ENCODE results near the gene OMP.

Gene OMP

DNA sequence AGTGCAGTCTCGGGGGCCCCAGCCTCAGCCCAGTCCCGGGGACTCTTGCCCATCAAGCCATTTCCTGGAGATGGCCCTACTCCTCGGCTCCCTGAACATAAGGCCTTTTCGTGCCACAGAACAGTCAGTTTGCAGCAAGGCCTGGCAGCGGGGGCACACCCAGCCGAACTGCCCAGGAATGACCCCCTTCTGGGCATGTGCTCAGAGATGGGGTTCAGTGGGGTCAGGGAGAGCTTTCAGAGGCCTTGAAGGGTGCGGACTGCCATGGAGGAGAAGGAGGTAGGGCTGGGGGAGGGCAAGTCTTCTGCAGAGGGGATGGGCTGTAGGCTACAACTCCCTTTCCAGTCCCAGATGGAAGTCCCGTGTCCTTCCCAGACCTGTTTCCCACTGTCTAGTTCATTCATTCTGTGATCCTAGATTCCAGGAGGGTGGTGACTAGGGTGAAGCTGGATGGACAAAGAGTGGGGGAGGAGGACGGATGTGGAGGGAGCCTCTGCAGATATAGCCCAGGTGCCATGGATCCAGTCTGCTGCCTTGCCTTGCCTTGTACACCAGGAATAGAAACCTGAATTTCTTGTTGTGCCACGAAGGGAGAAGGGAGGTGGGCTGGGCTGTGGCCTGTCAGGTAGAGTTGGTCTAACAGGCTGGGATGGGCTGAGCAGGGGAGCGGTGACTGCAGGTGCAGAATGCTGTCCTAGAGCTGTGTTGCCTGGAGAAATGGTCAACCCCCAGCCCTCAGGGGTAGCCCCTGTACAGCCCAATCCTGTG, 14.2 kb upstream of the OMP start:
- DNase-seq (ENCODE audit: insufficient read length, low spot score): no peak
- no peak for FAIRE-seq
- TF ChIP-seq, protein P1, sequence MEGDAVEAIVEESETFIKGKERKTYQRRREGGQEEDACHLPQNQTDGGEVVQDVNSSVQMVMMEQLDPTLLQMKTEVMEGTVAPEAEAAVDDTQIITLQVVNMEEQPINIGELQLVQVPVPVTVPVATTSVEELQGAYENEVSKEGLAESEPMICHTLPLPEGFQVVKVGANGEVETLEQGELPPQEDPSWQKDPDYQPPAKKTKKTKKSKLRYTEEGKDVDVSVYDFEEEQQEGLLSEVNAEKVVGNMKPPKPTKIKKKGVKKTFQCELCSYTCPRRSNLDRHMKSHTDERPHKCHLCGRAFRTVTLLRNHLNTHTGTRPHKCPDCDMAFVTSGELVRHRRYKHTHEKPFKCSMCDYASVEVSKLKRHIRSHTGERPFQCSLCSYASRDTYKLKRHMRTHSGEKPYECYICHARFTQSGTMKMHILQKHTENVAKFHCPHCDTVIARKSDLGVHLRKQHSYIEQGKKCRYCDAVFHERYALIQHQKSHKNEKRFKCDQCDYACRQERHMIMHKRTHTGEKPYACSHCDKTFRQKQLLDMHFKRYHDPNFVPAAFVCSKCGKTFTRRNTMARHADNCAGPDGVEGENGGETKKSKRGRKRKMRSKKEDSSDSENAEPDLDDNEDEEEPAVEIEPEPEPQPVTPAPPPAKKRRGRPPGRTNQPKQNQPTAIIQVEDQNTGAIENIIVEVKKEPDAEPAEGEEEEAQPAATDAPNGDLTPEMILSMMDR (IDR thresholded peaks at IDR 0.05; ENCODE audit: insufficient read depth, missing control alignments): no peak

DNA sequence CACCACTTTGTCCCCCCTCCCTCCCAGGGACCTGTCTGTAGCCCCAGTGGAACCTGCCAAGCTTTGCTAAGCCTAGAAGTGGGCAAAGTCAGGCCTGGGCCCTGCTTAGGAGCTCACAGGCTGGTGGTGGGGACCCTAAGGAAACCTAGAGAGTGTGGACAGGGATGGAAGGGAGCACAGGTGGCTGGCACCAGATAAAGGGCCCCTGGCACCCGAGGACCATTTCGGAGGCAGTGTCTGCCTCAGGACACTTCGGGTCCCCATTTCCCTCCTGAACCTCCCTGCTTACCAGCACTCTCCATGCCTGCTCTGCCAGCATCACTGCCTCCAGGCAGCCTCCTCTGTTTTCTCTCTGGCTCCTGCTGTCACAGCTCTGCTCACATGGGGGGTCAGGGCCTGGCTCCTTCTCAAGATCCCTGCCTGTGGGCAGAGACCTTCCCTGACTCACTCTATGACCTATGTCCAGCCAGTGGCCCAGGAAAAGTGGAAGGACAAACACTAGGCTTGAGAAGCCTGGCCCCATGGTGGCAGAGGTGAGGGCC, 13.6 kb upstream of the OMP start:
- TF ChIP-seq, protein P1 (IDR thresholded peaks at IDR 0.05; ENCODE audit: insufficient read depth, missing control alignments): no peak
- FAIRE-seq: no peak
- DNase-seq (ENCODE audit: insufficient read length, low spot score): no peak

- TF ChIP-seq, protein P1 (IDR thresholded peaks at IDR 0.05; ENCODE audit: insufficient read depth, missing control alignments): no peak
- FAIRE-seq (no peak), DNase-seq (ENCODE audit: insufficient read length, low spot score) (no peak)
Measured at GRCh38 chr11:77090046-77090372, 12.6 kb upstream of the OMP start.

- TF ChIP-seq, protein P1 (IDR thresholded peaks at IDR 0.05; ENCODE audit: insufficient read depth, missing control alignments): no peak
- FAIRE-seq: no peak
Measured at GRCh38 chr11:77090373-77091111, 12.1 kb upstream of the OMP start.

DNA sequence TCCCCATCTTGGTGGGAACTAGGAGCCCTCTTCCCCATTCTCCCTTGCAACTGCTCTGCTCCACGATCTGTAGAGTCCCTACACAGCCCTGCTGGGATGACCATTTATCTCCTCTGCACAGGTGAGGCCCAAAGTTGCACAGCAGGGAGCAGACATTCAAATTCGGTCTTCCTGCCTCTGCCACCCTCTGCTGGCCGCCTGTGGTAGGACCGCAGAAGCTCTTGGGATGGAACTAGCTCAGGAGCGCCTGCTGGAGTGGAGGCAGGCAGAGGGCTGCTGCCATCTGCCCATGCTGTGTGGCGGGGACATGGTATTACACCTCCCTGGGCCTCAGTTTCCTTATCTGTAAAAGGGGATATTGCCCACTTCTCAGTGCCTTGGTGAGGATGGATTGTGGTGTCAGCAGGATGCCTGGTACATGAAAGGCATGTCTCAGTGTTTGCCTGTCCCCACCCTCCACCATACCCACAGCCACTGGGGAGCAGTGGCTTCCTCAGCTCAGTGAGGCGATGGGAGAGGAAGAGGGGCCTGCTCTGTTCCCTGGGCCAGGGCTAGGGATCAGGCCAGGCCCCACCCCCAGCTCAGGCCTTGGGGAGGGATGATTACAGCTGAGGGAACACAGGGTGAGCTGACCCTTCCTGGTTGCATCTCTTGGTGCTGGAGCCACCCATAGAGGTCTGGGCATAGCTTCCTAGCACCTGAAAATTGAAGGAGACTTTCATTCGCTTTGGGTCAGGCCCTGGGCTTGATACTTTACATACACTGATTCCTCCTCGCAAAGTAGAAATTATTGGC, 11.3 kb upstream of the OMP start:
- peak; percentile 90 for DNase-seq (ENCODE audit: insufficient read length, low spot score)

More at GRCh38 chr11:77090373-77091111, 12.1 kb upstream of the OMP start:
- no peak for DNase-seq (ENCODE audit: insufficient read length, low spot score)

GRCh38 chr11:77092382-77092781, 10.3 kb upstream of the OMP start:
- DNase-seq (ENCODE audit: insufficient read length, low spot score): no peak
- no peak for FAIRE-seq
- TF ChIP-seq, protein P1 (IDR thresholded peaks at IDR 0.05; ENCODE audit: insufficient read depth, missing control alignments): no peak

More for the DNA sequence above, 11.3 kb upstream of the OMP start:
- no peak for FAIRE-seq
- TF ChIP-seq, protein P1 (IDR thresholded peaks at IDR 0.05; ENCODE audit: insufficient read depth, missing control alignments): peak; percentile 91

Data from D721Med (cell line).